ENCODE results near the gene LONRF2. TPM values are rescaled to one million over a fixed set of nuclear protein-coding genes. Genes with fewer than 3 reads are reported as not detected.
"Not testable (repeated sequence)": the region's sequence is repeated elsewhere in the genome, so short reads cannot be mapped to it uniquely, and the experiment has no call there.

LONRF2 gene
- total and polyA plus RNA-seq, 2 experiments from 2014 or later, result 0.69 to 1.9 TPM

GRCh38 chr2:100344433-100344832, 22.1 kb upstream of the LONRF2 start:
- Histone ChIP-seq H2AFZ (no peak overlapping the region), H3K27ac (peak overlapping the region; percentile 17), H3K9me3 (ENCODE audit: low read depth) (no peaks in the 10 kb centered on the region), H3K9me2 (replicated peaks; ENCODE audit: insufficient read depth) (no peaks in the 10 kb centered on the region), H3K4me1 (ENCODE audit: insufficient read depth) (peaks cover 3% of the 10 kb centered on the region), H3K4me2 (no peak overlapping the region), H3K36me3 (replicated peaks; ENCODE audit: insufficient read depth, low read depth) (no peaks in the 10 kb centered on the region), H3K79me2 (no peaks in the 10 kb centered on the region), H3K27me3 (no peaks in the 10 kb centered on the region), H3K4me3 (no peak overlapping the region), H4K20me1 (ENCODE audit: insufficient read depth, poor library complexity, severe bottlenecking) (no peaks in the 10 kb centered on the region)
- TF ChIP-seq CTCF (IDR thresholded peaks at IDR 0.05; ENCODE audit: poor library complexity) (no peak), EZH2 (IDR thresholded peaks at IDR 0.05; ENCODE audit: borderline replicate concordance) (no peak), EZH2phosphoT487 (IDR thresholded peaks at IDR 0.05; ENCODE audit: low read depth, severe bottlenecking, unreplicated experiment) (no peak)
- no peak for DNase-seq (ENCODE audit: low spot score)
- WGBS (ENCODE audit: low lambda C conversion rate, missing lambda C conversion rate), result 72% methylated on average over 4 of the region's 4 CpGs

DNA sequence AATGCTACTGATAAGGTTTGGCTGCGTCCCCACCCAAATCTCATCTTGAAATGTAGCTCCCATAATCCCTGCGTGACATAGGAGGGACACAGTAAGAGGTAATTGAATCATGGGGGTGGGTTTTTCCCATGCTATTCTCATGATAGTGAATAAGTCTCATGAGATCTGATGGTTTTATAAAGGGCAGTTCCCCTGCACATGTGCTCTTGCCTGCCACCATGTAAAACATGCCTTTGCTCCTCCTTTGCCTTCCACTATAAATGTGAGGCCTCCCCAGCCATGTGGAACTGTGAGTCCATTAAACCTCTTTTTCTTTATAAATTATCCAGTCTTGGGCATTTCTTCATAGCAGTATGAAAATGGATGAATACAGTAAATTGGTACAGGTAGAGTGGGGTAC, 20.2 kb upstream of the LONRF2 start:
- not testable (repeated sequence) for H3K9me2 ChIP-seq (replicated peaks; ENCODE audit: insufficient read depth); H3K4me2 ChIP-seq; H4K20me1 ChIP-seq (ENCODE audit: insufficient read depth, poor library complexity, severe bottlenecking); H3K4me1 ChIP-seq (ENCODE audit: insufficient read depth); H3K27ac ChIP-seq; H3K36me3 ChIP-seq (replicated peaks; ENCODE audit: insufficient read depth, low read depth); H3K27me3 ChIP-seq; H3K79me2 ChIP-seq; DNase-seq (ENCODE audit: low spot score); H3K9me3 ChIP-seq (ENCODE audit: low read depth); H3K4me3 ChIP-seq; H2AFZ ChIP-seq
- 89% methylated on average over 2 of the region's 2 CpGs for WGBS (ENCODE audit: low lambda C conversion rate, missing lambda C conversion rate)

DNA sequence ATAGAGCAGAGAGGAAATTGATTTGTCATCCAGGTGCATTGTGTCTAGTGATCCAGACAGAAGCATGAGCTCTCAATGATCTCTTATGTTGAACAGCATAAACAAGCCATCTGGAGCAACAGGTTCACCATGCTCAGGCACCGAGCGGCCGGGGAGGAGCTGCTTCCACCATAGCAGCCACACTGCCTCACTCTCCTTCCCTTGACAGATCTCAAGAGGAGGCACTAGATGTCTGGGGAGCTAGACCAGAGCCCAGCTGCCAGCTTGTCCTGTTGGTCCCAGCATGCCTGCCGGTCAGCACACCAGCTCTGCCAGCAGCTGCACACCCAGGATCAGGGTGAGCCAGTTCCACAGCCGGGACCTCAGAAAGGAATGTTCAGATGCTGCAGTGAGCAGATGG, 17.5 kb upstream of the LONRF2 start:
- no peak for DNase-seq (ENCODE audit: low spot score)
- H3K4me2 ChIP-seq, result no peak overlapping the region
- no peak overlapping the region for H3K4me3 ChIP-seq
- no peak overlapping the region for H2AFZ ChIP-seq
- H3K79me2 ChIP-seq, result no peaks in the 10 kb centered on the region
- H3K4me1 ChIP-seq (ENCODE audit: insufficient read depth), result peaks cover 3% of the 10 kb centered on the region
- H3K9me3 ChIP-seq (ENCODE audit: low read depth), result no peaks in the 10 kb centered on the region
- no peaks in the 10 kb centered on the region for H3K27me3 ChIP-seq
- no peaks in the 10 kb centered on the region for H4K20me1 ChIP-seq (ENCODE audit: insufficient read depth, poor library complexity, severe bottlenecking)
- no peaks in the 10 kb centered on the region for H3K9me2 ChIP-seq (replicated peaks; ENCODE audit: insufficient read depth)
- no peaks in the 10 kb centered on the region for H3K36me3 ChIP-seq (replicated peaks; ENCODE audit: insufficient read depth, low read depth)
- 95% methylated on average over 5 of the region's 5 CpGs for WGBS (ENCODE audit: low lambda C conversion rate, missing lambda C conversion rate)
- no peak overlapping the region for H3K27ac ChIP-seq
- TF ChIP-seq CTCF (IDR thresholded peaks at IDR 0.05; ENCODE audit: poor library complexity), result no peak
- TF ChIP-seq EZH2phosphoT487 (IDR thresholded peaks at IDR 0.05; ENCODE audit: low read depth, severe bottlenecking, unreplicated experiment), result no peak
- no peak for TF ChIP-seq EZH2 (IDR thresholded peaks at IDR 0.05; ENCODE audit: borderline replicate concordance)

GRCh38 chr2:100334929-100335328, 12.6 kb upstream of the LONRF2 start:
- Histone ChIP-seq H3K27ac (no peak overlapping the region), H3K9me3 (ENCODE audit: low read depth) (no peaks in the 10 kb centered on the region), H3K4me2 (no peak overlapping the region), H3K9me2 (replicated peaks; ENCODE audit: insufficient read depth) (no peaks in the 10 kb centered on the region), H3K79me2 (no peaks in the 10 kb centered on the region), H4K20me1 (ENCODE audit: insufficient read depth, poor library complexity, severe bottlenecking) (no peaks in the 10 kb centered on the region), H3K4me1 (ENCODE audit: insufficient read depth) (no peaks in the 10 kb centered on the region), H2AFZ (no peak overlapping the region), H3K4me3 (no peak overlapping the region), H3K27me3 (peaks cover 4% of the 10 kb centered on the region), H3K36me3 (replicated peaks; ENCODE audit: insufficient read depth, low read depth) (no peaks in the 10 kb centered on the region)
- TF ChIP-seq EZH2 (IDR thresholded peaks at IDR 0.05; ENCODE audit: borderline replicate concordance) (no peak), CTCF (IDR thresholded peaks at IDR 0.05; ENCODE audit: poor library complexity) (no peak), EZH2phosphoT487 (IDR thresholded peaks at IDR 0.05; ENCODE audit: low read depth, severe bottlenecking, unreplicated experiment) (no peak)
- 96% methylated on average over 2 of the region's 2 CpGs for WGBS (ENCODE audit: low lambda C conversion rate, missing lambda C conversion rate)
- DNase-seq (ENCODE audit: low spot score), result no peak

Data from hepatocyte (in vitro differentiated cells).